Stimulated activated CD4-positive, alpha-beta T cell treated with anti-CD3 and anti-CD28 coated beads, Interleukin-4, amount 100 ng/mL, for 48 hours (primary cell): ENCODE data around the gene GLCE.
A peak's percentile ranks its signal among the peaks of the same experiment; 100 is the strongest.
"Not testable (repeated sequence)": the region's sequence is repeated elsewhere in the genome, so short reads cannot be mapped to it uniquely, and the experiment has no call there.

Experiments
- DNase-seq, 2 donors: peaks; one replicate each; pipeline ENCODE4 v3.0.0-alpha.2; 2020; ENCODE audit warnings: low read depth in 2 of 2

Gene GLCE

DNA sequence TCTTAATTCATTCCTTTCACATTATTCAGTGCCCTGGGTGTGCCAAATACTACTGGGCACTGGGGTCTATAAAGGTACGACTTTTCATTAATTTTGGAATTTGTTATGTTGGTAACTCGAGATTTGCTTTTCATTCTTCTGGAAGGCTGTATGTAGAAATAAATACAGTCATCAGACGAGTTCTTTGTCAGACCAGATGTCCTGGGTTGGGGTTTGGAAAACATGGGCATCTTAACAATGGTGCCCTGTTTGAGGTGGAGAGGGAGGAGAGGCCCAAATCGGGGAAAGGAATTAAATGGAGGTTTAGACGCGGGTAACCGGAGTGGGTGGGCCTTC, 662 bp upstream of the GLCE start:
- no peak for DNase-seq

DNA sequence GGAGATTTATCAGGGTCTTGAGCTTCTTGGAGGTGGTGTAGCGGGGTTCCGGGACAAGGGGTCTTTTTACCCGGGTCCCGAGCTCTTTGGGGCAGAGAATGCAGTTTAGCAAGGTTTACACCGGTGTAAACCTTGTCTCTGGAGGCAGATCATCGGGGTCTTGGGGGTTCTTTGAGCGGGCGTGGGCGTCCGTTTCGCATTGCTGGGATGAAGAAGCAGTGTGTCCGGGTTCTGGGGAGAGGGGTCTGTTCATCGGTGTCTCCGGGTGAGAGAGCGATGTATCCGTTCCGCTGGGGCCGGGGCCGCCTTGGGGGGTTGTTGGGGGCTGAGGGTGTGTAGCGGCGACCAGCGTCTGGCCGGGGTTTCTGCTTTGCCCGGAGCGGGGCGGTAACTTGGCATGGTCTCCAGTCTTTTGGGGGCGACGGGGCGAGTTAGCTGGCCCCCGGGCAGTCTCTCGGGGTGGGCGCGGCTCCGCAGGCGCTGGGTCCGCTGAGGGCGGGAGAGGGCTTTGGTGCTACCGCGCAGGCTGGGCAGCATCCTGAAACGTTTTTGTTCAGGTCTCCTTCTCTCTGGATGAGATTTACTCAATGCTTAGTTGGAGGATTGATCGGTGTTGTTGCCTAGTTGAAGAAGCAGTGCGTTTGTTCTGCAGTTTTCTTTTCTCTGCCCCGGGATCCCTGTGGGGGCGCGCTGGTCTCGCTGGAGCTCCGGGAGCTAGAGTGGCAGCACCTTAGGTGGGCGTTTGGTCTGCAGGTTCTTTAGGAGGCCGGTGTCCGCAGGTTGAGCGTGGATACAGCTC, 843 bp downstream of the GLCE start:
- DNase-seq, result peak; percentile 5 to 10

GRCh38 chr15:69161878-69162213, 1.4 kb downstream of the GLCE start:
- no peak for DNase-seq

DNA sequence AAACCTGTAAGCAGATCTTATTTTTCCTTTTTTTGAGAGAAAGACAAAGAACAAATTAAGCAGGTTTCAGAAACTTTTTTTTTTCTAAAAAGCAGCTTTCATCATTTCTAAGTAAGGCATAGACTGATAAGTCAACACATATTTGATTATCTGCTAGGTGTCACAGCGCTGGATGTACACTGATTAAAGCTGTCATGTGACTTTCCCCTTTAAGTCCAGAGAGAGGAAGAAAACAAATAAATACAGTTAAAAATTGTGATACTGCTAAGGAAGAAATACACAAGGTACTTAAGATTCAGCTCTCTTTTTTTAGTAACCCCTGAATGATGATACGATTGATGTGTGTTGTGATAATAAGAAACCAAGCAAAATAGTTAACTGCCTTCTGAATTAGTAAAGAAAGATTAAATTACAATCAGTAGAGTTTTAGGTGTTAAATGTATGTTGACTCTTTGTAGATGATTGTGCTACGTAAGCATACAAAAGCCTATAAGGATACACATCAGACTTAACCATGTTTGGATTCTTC, 2.8 kb downstream of the GLCE start:
- no peak for DNase-seq

GRCh38 chr15:69164807-69165636, 4.6 kb downstream of the GLCE start:
- DNase-seq, result no peak

GRCh38 chr15:69165637-69166025, 5.2 kb downstream of the GLCE start:
- no peak for DNase-seq

- no peak for DNase-seq
These were observed 6.9 kb downstream of the GLCE start for GRCh38 chr15:69167218-69167846.

DNA sequence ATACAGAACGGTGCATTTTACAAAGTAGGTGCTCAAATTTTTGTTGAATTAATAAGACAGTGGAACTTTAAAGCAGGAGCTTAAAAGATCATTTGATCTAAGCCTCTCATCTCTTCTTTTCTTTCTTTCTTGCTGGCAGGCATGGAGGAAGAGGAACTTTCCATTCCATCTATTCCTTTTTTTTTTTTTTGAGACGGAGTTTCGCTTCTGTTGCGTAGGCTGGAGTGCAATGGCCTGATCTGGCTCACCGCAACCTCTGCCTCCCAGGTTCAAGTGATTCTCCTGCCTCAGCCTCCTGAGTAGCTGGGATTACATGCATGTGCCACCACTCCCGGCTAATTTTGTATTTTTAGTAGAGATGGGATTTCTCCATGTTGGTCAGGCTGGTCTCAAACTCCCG, 7.9 kb downstream of the GLCE start:
- not testable (repeated sequence) for DNase-seq

GRCh38 chr15:69169540-69169939, 9.1 kb downstream of the GLCE start:
- DNase-seq, result not testable (repeated sequence)

DNA sequence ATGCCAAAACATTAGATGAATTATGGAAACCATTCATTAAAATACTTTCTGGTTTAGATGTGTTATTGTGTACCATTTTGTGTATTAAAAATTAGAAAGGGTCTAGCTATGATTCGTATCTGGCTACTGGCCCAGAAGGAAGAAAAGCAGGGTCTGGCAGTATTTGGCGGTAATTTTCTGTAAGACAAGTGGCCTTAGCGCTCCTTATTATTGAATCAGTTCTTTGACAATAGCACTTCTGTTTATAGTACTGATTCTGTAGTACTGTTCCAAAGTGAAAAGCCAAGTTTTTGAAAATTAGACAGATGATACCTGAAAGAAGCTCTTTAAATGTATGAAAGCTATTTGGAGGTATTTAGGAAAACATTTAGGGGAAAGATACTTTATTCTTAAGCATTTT, 10.2 kb downstream of the GLCE start:
- no peak for DNase-seq

- no peak for DNase-seq
These were observed 12.4 kb downstream of the GLCE start for GRCh38 chr15:69172847-69173246.

- DNase-seq, result no peak
These were observed 15.1 kb downstream of the GLCE start for GRCh38 chr15:69175536-69175935.

- DNase-seq, result no peak
These were observed 21.0 kb downstream of the GLCE start for GRCh38 chr15:69181424-69181823.

GRCh38 chr15:69185216-69185615, 24.8 kb downstream of the GLCE start:
- DNase-seq, result no peak

GRCh38 chr15:69185706-69186105, 25.3 kb downstream of the GLCE start:
- DNase-seq, result no peak

DNA sequence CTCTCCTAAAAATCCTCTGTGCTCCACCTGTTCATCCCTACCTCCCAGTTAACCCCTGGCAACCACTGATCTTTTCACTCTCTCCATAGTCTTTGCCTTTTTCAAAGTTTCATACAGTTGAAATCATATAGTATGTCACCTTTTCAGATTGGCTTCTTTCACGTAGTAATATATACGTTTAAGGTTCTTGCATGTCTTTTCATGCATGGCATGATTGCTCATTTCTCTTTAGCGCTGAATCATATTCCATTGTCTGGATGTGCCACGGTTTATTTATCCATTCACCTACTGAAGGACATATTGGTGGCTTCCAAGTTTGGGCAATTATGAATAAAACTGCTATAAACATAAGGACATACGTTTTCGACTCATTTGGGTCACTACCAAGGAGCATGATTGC, 28.7 kb downstream of the GLCE start:
- no peak for DNase-seq

DNA sequence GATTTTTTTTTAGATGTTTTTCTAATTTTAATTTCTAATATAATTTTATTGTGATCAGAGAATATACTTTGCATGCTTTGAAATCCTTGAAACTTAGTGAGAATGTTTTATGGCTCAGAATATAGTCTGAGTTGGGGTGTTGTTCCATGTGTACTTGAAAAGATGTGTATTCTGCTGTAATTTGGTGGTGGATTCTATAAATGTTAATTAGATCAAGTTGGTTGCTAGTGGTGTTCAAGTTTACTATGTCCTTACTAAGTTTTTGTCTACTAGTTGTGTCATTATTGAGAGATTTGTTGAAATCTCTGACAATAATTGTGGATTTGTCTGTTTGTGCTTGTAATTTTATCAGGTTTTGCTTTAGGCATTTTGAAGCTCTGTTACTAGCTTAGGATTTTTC, 29.7 kb downstream of the GLCE start:
- DNase-seq, result no peak

GRCh38 chr15:69190504-69190903, 30.1 kb downstream of the GLCE start:
- no peak for DNase-seq

- DNase-seq, result no peak
These were observed 33.8 kb downstream of the GLCE start for GRCh38 chr15:69194025-69194827.

GRCh38 chr15:69194854-69195253, 34.4 kb downstream of the GLCE start:
- no peak for DNase-seq

DNA sequence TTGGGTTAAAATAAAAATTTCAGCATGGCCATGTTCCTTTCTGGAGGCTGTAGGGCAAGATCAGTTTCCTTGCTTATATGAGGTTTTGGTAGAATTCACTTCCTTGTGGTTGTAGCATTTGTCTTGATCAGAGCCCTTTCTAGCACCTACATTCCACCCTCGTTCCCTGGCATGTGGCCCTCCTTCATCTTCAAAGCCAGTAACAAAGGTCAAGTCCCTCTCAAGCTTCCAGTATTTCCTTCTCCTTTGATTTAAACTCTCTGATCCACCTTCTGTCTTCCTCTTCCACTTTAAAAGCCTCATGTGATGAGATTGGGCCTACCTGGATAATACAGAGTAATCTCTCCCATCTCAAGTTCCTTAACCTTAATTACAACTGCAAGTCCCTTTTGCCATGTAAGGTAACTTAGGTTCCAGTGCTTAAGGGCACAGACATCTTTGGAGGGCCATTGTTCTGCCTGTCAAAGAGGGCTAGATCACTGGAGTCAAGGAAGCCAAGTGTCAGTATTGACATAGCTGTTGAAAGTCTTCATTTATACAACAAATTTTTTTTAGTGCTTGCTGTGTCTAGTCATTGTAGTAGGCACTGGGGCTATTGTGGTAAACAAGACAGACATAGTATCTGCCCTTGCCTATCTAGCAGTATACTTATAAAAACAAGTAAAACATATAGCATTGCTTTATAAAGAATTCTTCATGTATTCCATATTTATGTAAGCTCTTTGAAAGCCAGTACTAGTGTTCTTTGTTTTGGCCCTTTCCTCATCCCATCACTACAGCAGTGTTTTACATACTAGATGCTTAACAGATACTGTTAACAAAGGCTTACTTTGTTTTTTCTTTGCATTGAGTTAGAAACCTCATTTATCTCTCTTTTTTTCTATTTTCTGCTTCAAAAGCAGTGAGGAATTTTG, 40.7 kb downstream of the GLCE start:
- DNase-seq, result no peak
